Islet of Langerhans (tissue), 1 donor: ENCODE results near the gene VTI1A.
A peak's percentile ranks its signal among the peaks of the same experiment; 100 is the strongest.

Source experiments
- FAIRE-seq: peaks from one replicate; lab custom pipeline; 2011; peaks lifted over from hg19 to GRCh38; lab: Jason Lieb, UNC

The VTI1A gene

DNA sequence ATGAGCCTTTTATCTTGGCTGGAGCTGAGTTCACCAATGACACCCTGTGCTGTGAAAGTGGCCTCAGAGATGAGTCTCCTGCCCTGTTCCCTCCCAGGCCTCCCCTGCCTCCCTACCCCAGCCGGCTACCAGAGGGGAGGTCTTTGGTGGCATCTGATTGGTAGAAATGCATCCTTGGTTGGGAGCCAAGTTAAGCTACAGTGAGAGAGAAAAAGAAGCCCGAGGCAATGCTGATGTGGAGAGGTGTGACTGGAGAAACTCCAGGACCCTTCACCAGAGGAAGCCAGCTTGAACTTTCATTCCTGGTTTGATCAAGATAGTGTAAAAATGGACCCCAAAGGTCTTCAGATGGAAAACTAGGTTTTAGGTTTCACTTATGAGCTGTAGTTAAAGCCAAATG lies 311.9 kb downstream of the VTI1A start:
- no peak for FAIRE-seq

GRCh38 chr10:112759496-112759895 lies 312.5 kb downstream of the VTI1A start:
- no peak for FAIRE-seq

GRCh38 chr10:112761256-112761655 lies 314.2 kb downstream of the VTI1A start:
- no peak for FAIRE-seq

DNA sequence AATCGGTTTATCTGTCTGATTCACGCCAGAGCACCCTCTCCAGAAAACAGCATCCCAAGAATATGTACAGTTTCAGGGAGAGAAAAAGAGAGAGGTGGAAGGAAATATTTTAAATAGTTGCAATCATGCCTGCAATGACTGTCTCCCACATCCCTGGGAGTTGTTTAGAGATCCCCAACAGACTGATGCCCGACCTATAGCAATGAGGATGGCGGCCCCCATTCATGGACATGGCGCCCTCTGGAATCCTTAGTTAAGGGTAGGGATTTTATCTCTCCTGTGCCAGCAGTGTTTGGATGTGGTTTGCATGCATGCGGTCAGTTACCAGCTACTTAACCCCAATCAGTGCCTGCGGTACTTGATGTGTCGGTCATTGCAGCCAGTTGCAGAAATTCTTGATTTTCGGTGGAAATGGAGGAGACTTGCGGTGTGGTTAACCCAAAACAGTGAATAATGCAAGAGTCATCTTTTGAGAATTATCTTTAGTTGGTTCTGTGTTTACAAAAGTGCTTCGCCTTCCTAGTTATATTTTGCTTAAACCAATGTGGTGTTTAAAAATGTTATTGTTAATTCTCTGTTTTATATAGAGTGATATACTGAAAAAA lies 317.0 kb downstream of the VTI1A start:
- FAIRE-seq = no peak

GRCh38 chr10:112765717-112766235 lies 318.8 kb downstream of the VTI1A start:
- no peak for FAIRE-seq

DNA sequence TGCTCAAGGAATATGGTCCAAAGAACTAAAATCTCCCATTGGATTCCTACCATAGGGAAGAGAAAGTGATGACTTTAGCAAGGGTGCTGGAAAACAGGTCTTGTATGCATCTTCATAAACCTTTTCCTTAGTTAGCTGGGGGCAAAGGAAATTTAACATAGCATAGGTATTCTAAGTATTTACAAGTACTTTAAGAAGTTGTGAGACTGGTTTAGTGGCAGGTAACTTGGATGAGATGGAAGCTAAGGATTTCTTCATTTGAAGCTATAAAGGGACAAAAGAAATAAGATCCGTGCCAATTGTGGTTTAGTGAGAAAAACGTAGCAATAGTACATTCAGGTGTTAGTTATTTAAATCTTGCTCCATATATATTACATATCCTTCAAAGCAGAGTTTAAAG lies 319.6 kb downstream of the VTI1A start:
- no peak for FAIRE-seq

DNA sequence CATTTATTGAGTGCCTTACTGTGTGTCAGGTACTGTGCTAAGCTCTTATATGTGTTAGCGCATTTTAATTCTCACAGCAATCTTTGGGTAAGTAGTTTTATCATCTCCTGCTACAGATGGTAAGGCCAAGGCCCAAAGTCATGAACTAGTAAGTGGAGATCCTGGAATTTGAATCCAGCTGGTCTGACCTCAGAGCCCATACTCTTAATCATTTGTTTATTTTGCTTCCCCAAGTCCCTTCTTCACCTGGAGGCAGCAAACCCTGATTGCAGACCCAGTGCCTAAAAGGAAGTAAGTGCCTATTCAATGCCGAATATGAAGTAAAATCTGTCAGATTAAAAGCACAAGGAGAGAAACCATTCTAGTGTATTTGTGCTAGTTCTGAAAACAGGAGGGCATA lies 320.1 kb downstream of the VTI1A start:
- FAIRE-seq = no peak

- FAIRE-seq = no peak
Observed at GRCh38 chr10:112768121-112768520, 321.1 kb downstream of the VTI1A start.

- no peak for FAIRE-seq
Observed at GRCh38 chr10:112769081-112769480, 322.1 kb downstream of the VTI1A start.

- FAIRE-seq = no peak
Observed at GRCh38 chr10:112769611-112770370, 322.8 kb downstream of the VTI1A start.

DNA sequence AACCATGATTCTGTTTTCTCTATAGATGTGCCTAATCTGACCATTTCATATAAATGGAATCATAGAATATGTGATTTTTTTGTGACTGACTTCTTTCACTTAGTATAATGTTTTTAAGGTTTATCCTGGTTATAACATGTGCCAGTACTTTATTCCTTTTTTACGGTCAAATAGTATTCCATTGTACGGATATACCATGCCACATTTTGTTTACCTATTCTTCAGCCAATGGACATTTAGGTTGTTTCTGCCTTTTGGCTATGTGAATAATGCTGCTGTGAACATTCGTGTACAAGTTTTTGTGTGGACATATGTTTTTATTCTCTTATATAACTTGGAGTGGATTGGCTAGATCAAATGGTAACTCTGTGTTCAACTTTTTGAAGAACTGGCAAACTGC lies 324.7 kb downstream of the VTI1A start:
- no peak for FAIRE-seq

GRCh38 chr10:112773783-112774182 lies 326.8 kb downstream of the VTI1A start:
- no peak for FAIRE-seq

GRCh38 chr10:112774210-112774609 lies 327.2 kb downstream of the VTI1A start:
- no peak for FAIRE-seq

DNA sequence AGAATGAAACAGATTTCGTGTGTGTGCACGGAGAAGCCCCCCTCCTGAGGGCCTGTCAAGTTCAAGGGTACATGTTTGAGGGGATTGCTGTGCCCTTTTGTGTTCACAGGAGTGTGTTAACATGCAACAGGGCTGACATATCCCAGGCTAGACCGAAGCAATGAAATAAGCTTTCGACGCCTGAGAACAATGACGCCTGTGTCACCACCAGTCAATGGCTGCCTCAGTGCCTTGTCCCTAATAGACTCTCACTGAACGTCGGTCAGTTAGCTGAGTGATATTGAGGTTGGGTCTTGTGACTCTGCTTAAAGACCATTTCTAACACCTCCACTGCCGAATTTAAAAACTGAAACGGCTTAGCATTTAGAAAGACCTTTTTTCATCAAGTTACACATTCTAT lies 327.8 kb downstream of the VTI1A start:
- FAIRE-seq = no peak

- peak; percentile 17 for FAIRE-seq
Observed at GRCh38 chr10:112775381-112775780, 328.4 kb downstream of the VTI1A start.

DNA sequence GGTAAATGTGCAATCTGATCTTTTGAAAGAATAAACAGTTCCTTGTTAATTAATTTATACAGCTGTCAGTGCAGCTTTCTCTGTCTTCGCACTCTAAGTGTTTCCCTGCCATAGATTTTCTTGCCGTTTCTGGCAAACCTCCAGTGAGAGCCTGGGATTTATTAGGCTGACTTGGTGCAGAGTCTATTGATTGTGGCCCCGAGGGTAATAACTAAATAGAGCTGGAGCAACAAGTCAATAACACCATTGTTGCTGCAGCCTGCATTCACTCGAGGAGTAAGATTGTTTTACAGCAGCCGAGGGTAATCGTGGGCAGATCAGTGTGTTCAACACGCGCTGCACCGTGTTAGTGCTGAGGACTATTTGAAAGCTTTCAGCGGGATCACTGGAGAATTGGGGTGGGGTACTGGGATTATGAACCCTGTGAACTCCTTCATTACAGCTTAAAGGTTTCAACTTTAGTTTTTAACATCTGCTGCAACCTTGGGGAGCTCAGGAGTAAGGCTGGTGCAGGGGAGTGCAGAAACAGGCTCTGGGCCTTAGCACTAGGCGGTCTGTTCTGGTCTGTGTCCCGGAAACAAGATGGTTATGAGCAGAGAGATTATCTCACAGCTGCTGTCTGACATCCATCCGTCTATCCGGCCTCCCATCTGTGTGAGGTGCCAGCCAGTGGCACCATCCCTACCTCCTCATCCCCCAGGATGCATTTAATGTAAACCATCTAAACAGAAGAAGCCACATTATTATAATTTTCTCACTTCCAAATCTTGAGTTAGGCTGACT lies 329.1 kb downstream of the VTI1A start:
- no peak for FAIRE-seq

DNA sequence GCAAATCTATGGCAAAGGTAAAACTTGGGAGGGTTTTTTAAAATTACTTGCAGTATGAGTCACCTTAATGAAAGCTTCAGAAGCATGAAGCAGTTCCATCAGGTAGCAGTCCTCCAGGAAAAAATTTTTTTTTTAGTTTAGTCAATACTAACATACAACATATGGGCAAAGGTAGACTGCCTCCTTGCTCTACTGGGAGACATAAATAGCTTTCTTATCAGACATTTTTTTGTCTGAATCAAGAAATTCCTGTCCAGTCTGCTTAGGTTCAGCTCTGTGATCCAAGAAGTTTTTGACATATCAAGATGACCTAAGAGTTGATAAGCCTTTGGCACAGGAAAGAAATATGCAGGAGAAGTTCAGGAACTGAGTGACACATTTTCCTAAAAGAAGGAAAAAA lies 331.6 kb downstream of the VTI1A start:
- no peak for FAIRE-seq

DNA sequence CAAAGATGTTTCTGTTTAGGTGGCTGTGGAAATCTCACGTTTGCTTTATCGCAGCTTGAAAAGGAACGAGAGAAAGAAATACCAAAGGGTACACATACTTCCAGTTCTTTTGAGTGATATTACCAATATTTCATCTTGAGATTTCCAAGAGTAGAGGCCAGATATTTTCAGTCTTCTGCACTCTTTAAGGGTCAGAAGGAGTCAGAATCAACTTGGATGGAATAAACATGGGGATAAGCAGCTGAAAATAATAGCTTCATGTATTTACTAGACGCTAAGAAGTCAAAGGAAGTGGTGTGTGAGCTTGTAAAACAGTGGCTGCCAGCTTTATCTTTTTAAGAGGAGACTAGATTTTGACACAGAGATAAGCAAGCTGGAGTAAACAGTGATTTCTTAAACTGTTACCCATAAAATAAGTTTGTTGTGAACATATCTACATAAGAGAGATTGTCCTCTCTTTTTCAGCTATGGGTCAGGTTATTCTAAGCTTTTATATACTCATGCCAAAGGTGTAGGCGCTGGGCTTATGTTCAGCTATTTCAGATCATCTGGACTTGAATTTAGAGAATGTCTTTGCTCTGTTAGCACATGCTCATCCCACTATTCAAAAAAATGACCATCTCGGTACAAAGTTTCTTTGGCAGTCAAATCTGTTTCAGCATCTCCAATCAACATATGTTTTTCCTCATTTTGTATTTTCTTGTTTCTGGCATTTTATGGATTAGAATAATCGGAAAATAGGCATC lies 332.2 kb downstream of the VTI1A start:
- no peak for FAIRE-seq

GRCh38 chr10:112782200-112782907 lies 335.3 kb downstream of the VTI1A start:
- FAIRE-seq = no peak

DNA sequence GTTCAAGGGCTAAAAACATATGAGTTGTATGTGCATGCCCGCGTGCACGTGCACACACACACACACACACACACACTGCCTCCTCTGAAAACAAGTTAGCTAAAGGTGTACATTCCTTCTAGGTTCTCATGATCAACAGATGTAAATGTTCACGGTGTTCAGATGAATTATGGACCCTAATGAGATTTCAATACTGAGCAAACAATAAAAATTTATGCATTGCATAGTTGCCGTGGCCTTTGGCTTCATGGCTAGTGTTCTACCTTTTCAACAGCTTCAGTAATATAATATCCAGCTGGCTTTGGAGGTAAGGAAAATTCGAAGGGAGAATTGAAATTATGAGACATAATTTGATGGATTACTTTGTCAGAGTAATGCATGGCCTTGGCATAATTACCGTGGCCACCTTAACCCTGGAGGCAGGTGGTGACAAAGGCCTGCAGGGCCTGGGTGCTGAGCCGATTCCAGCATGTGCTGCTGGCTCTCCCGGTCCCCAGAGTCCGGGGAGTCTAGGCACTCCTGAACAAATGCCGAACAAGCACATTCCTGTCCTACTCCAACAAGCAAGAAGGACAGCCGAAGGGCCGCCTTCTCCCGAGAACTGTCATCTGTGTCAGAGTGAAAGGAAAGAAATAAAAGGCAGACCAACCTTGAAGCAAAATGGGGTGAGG lies 336.5 kb downstream of the VTI1A start:
- no peak for FAIRE-seq

- no peak for FAIRE-seq
Observed at GRCh38 chr10:112784022-112784461, 337.0 kb downstream of the VTI1A start.
